ENCODE measurements around the gene AANAT. TPM values are rescaled to one million over a fixed set of nuclear protein-coding genes. Genes with fewer than 3 reads are reported as not detected.
A peak's percentile ranks its signal among the peaks of the same experiment; 100 is the strongest.

Gene AANAT
- total and polyA plus RNA-seq, 2 donors (not counting 3 experiments of a cell fraction or from before 2014, with no cell fraction given), result not detected

DNA sequence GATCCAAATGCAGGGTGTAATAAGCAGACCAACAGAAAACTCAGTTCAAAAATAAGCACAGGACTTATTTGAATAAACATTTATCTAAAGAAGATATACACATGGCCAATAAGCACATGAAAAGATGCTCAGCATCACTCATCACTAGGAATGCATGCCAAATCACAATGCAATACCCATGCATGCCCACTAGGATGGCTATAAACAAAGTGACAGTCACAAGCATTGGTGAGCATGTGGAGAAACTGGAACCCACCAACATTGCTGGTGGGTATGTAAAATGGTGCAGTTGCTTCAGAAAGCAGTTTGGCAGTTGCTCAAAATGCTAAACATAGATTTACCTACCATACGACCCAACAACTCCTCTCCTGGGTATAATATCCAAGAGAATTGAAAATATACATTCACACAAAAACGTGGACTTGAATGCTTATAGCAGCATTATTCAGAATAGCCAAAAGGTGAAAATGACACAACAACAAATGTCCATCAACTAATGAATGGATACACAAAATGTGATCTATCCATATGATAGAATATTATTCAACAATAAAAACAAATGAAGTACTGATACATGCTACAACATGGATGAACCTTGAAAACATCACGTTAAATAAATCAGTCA is 34.6 kb upstream of the AANAT start:
- Histone ChIP-seq H3K4me2 (ENCODE audit: insufficient read depth, low read length) (no peak overlapping the region), H3K9me3 (replicated peaks; ENCODE audit: control insufficient read depth, insufficient read depth, low read length) (no peaks in the 10 kb centered on the region), H3K79me2 (ENCODE audit: control insufficient read depth, insufficient read depth, low read length) (peaks cover 43% of the 10 kb centered on the region), H3K27ac (ENCODE audit: insufficient read depth, low read depth, low read length) (no peak overlapping the region), H2AFZ (ENCODE audit: low read depth, low read length) (no peak overlapping the region), H3K36me3 (ENCODE audit: control insufficient read depth in 2 of 2, extremely low read depth in 1 of 2, insufficient read depth in 2 of 2, low read length in 2 of 2) (no peaks in the 10 kb centered on the region), H3K4me3 (replicated peaks in 1 of 3; ENCODE audit: insufficient read depth in 1 of 3, low read depth in 1 of 3, low read length in 3 of 3) (no peak overlapping the region), H4K20me1 (replicated peaks; ENCODE audit: control insufficient read depth, extremely low read depth, insufficient read depth, low read length) (no peaks in the 10 kb centered on the region), H3K27me3 (ENCODE audit: control insufficient read depth in 2 of 2, insufficient read depth in 2 of 2, low read length in 2 of 2) (no peaks in the 10 kb centered on the region), H3K9me1 (replicated peaks; ENCODE audit: control insufficient read depth, extremely low read depth, insufficient read depth, low read length) (no peaks in the 10 kb centered on the region), H3K9ac (replicated peaks; ENCODE audit: extremely low read depth, insufficient read depth, low read length) (no peak overlapping the region), H3K4me1 (ENCODE audit: control insufficient read depth, extremely low read depth, insufficient read depth, low read length) (peaks cover 9% of the 10 kb centered on the region)
- ChIA-PET CTCF (no interaction called here), POLR2A (no interaction called here)
- FAIRE-seq (no peak), DNase-seq (ENCODE audit: low read depth, low spot score) (no peak)
- intact Hi-C loops (cut with micrococcal nuclease) (no loop called here), dilution Hi-C loops (cut with MboI; ENCODE audit: extremely low pct_ligation_motif_present, low sequenced_read_pairs) (loop anchor here (25.0 kb wide), 1 partner anchor 221 kb away; no protein-coding TSS in a partner anchor)
- no TSS peak for BruUV-seq (replicated peaks)
- TF ChIP-seq, protein P1, sequence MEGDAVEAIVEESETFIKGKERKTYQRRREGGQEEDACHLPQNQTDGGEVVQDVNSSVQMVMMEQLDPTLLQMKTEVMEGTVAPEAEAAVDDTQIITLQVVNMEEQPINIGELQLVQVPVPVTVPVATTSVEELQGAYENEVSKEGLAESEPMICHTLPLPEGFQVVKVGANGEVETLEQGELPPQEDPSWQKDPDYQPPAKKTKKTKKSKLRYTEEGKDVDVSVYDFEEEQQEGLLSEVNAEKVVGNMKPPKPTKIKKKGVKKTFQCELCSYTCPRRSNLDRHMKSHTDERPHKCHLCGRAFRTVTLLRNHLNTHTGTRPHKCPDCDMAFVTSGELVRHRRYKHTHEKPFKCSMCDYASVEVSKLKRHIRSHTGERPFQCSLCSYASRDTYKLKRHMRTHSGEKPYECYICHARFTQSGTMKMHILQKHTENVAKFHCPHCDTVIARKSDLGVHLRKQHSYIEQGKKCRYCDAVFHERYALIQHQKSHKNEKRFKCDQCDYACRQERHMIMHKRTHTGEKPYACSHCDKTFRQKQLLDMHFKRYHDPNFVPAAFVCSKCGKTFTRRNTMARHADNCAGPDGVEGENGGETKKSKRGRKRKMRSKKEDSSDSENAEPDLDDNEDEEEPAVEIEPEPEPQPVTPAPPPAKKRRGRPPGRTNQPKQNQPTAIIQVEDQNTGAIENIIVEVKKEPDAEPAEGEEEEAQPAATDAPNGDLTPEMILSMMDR (IDR thresholded peaks at IDR 0.05; ENCODE audit: extremely low read depth in 1 of 2, insufficient read depth in 1 of 2, low read depth in 1 of 2, low read length in 2 of 2), result peak; percentile 22 to 54
- TF ChIP-seq POLR2AphosphoS5 (IDR thresholded peaks at IDR 0.05; ENCODE audit: insufficient read depth, low read depth, low read length), result no peak

GRCh38 chr17:76433693-76434092 is 33.7 kb upstream of the AANAT start:
- H3K27me3 ChIP-seq (ENCODE audit: control insufficient read depth in 2 of 2, insufficient read depth in 2 of 2, low read length in 2 of 2), result no peaks in the 10 kb centered on the region
- intact Hi-C loops (cut with micrococcal nuclease), result no loop called here
- no peak overlapping the region for H3K4me3 ChIP-seq (replicated peaks in 1 of 3; ENCODE audit: insufficient read depth in 1 of 3, low read depth in 1 of 3, low read length in 3 of 3)
- peaks cover under 1% of the 10 kb centered on the region for H3K4me1 ChIP-seq (ENCODE audit: control insufficient read depth, extremely low read depth, insufficient read depth, low read length)
- DNase-seq (ENCODE audit: low read depth, low spot score), result no peak
- no peaks in the 10 kb centered on the region for H3K36me3 ChIP-seq (ENCODE audit: control insufficient read depth in 2 of 2, extremely low read depth in 1 of 2, insufficient read depth in 2 of 2, low read length in 2 of 2)
- H4K20me1 ChIP-seq (replicated peaks; ENCODE audit: control insufficient read depth, extremely low read depth, insufficient read depth, low read length), result no peaks in the 10 kb centered on the region
- no TSS peak for BruUV-seq (replicated peaks)
- H3K27ac ChIP-seq (ENCODE audit: insufficient read depth, low read depth, low read length), result no peak overlapping the region
- ChIA-PET POLR2A (no interaction called here), CTCF (no interaction called here)
- peaks cover 46% of the 10 kb centered on the region for H3K79me2 ChIP-seq (ENCODE audit: control insufficient read depth, insufficient read depth, low read length)
- H3K9ac ChIP-seq (replicated peaks; ENCODE audit: extremely low read depth, insufficient read depth, low read length), result no peak overlapping the region
- TF ChIP-seq POLR2AphosphoS5 (IDR thresholded peaks at IDR 0.05; ENCODE audit: insufficient read depth, low read depth, low read length) (no peak), MYC (IDR thresholded peaks at IDR 0.05; ENCODE audit: low read depth, low read length) (no peak), EZH2 (IDR thresholded peaks at IDR 0.05; ENCODE audit: borderline replicate concordance, low read depth, low read length, severe bottlenecking) (no peak), POLR2A (IDR thresholded peaks at IDR 0.05; ENCODE audit: low read depth, low read length) (no peak), GATA2 (IDR thresholded peaks at IDR 0.05; ENCODE audit: insufficient read depth, insufficient read length, low read depth, low read length) (no peak), JUN (IDR thresholded peaks at IDR 0.05; ENCODE audit: borderline replicate concordance, insufficient read depth, insufficient read length, low read depth) (no peak), FOS (IDR thresholded peaks at IDR 0.05; ENCODE audit: borderline replicate concordance, insufficient read depth, low read length) (no peak)
- TF ChIP-seq, protein P2, sequence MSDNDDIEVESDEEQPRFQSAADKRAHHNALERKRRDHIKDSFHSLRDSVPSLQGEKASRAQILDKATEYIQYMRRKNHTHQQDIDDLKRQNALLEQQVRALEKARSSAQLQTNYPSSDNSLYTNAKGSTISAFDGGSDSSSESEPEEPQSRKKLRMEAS (IDR thresholded peaks at IDR 0.05; ENCODE audit: insufficient read depth, insufficient read length), result no peak
- TF ChIP-seq, protein P1 (IDR thresholded peaks at IDR 0.05; ENCODE audit: extremely low read depth in 1 of 2, insufficient read depth in 1 of 2, low read depth in 1 of 2, low read length in 2 of 2), result no peak
- no peak for FAIRE-seq
- no peak overlapping the region for H2AFZ ChIP-seq (ENCODE audit: low read depth, low read length)
- dilution Hi-C loops (cut with MboI; ENCODE audit: extremely low pct_ligation_motif_present, low sequenced_read_pairs), result loop anchor here (25.0 kb wide), 1 partner anchor 221 kb away; no protein-coding TSS in a partner anchor
- H3K9me3 ChIP-seq (replicated peaks; ENCODE audit: control insufficient read depth, insufficient read depth, low read length), result no peaks in the 10 kb centered on the region
- H3K4me2 ChIP-seq (ENCODE audit: insufficient read depth, low read length), result no peak overlapping the region
- H3K9me1 ChIP-seq (replicated peaks; ENCODE audit: control insufficient read depth, extremely low read depth, insufficient read depth, low read length), result no peaks in the 10 kb centered on the region

All from endothelial cell of umbilical vein (primary cell).